Gastrocnemius medialis (tissue), 4 donors: ENCODE results near the gene MOV10.

ENCODE experiments used
- CTCF ChIP-seq, 5 experiments: fragments of 450-650 bp in 3 of 5; fragments of 200-600 bp in 2 of 5; sonication (generic) in 2 of 5; IDR thresholded peaks in 4 of 5; conservative IDR thresholded peaks in 1 of 5; 1 replicate in 4 of 5; 2 replicates in 1 of 5; pipeline ENCODE4 v1.5.1; 2016 to 2019; ENCODE audit warnings: antibody characterized with exemption in 5 of 5, mild to moderate bottlenecking in 3 of 5, moderate library complexity in 3 of 5
- POLR2A ChIP-seq, 2 donors: fragments of 450-650 bp; IDR thresholded peaks; one replicate each; pipeline ENCODE4 v1.6.1; 2017; ENCODE audit warnings: antibody characterized with exemption in 2 of 2, mild to moderate bottlenecking in 2 of 2, moderate library complexity in 2 of 2

DNA sequence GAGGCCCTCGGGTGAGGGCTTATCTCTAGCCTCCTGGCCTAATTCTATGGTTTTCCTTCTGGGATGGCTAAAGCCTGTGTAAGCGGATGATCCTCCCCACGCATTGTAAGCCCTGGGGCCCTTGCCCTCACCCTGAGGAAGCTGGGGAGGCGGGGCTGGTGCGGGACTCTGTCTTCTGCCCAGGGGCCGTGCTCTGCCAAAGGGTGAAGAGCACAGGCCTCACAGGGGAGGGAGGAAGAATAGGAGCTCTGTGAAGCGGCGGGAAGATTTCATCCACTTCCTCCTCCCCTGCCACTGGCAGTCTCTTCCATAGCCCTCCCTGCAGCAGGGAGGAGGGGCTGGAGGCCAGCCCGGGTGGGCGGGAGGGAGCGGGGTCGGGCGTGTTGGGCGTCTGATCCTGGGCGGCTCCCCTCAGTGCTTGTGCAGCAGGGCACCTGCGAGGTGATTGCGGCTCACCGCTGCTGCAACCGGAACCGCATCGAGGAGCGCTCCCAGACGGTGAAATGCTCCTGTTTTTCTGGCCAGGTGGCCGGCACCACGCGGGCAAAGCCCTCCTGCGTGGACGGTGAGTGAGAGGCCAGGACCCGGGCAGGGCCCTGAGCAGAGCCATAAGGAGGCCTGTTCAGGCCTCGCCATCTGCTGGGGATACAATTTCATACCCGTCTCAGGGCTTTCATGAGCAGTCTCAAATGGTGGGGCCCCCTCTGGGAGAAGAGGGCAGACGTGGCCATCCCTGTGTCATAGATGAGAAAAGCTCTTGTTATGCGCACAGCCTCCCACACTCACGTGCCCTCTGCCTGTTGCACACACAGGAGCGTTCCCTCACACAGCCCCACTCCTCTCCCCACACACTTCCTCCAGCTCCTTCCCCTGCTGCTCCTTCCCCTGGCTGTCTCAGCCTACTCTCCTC lies 48.4 kb downstream of the MOV10 start:
- TF ChIP-seq POLR2A (IDR thresholded peaks at IDR 0.05) (no peak), CTCF (IDR thresholded peaks at IDR 0.05 in 4 of 5, conservative IDR thresholded peaks at IDR 0.05 in 1 of 5) (no peak)
